HFF-Myc (cell line): Measurements from ENCODE around the gene UVRAG.

Source experiments
- DNase-seq: peaks from one replicate; pipeline ENCODE4 v3.0.0-alpha.2; 2011; ENCODE audit warnings: low read depth; ENCODE audit errors: extremely low read depth
- H3K4me3 ChIP-seq: replicated peaks from 2 replicates; pipeline ENCODE4 v1.5.1; 2011; ENCODE audit warnings: low read depth, mild to moderate bottlenecking, control low read depth, low read length
- CTCF ChIP-seq: IDR thresholded peaks from 2 replicates; pipeline ENCODE4 v1.5.1; 2012; ENCODE audit warnings: mild to moderate bottlenecking, low read depth, low read length, control low read depth; ENCODE audit errors: missing control alignments

The UVRAG gene

GRCh38 chr11:75899806-75900205 lies 84.8 kb downstream of the UVRAG start:
- no peak overlapping the region for H3K4me3 ChIP-seq
- no peak for DNase-seq
- TF ChIP-seq CTCF = no peak

GRCh38 chr11:75900848-75901247 lies 85.8 kb downstream of the UVRAG start:
- no peak overlapping the region for H3K4me3 ChIP-seq
- DNase-seq = no peak
- no peak for TF ChIP-seq CTCF

- H3K4me3 ChIP-seq = no peak overlapping the region
- TF ChIP-seq CTCF = no peak
- DNase-seq = no peak
Observed at GRCh38 chr11:75902631-75903030, 87.6 kb downstream of the UVRAG start.

- TF ChIP-seq CTCF = no peak
- no peak for DNase-seq
Observed at GRCh38 chr11:75903276-75903675, 88.3 kb downstream of the UVRAG start.

GRCh38 chr11:75905434-75905833 lies 90.4 kb downstream of the UVRAG start:
- no peak overlapping the region for H3K4me3 ChIP-seq
- DNase-seq = no peak
- no peak for TF ChIP-seq CTCF

More at GRCh38 chr11:75903276-75903675, 88.3 kb downstream of the UVRAG start:
- H3K4me3 ChIP-seq = no peak overlapping the region

- DNase-seq = no peak
- TF ChIP-seq CTCF = no peak
- no peak overlapping the region for H3K4me3 ChIP-seq
Observed at GRCh38 chr11:75907906-75908527, 93.0 kb downstream of the UVRAG start.
